ENCODE results near the gene TMEM61.

GRCh38 chr1:54995835-54996234 lies 15.4 kb downstream of the TMEM61 start:
- TF ChIP-seq POLR2A (IDR thresholded peaks at IDR 0.05; ENCODE audit: low read depth, low read length), result no peak
- no peak for TF ChIP-seq TAF1 (IDR thresholded peaks at IDR 0.05; ENCODE audit: borderline replicate concordance, low read depth, low read length)

Data from GM12892 (cell line).